Gastroesophageal sphincter (tissue), 4 donors: Measurements from ENCODE around the gene OR5A2. TPM values are rescaled to one million over a fixed set of nuclear protein-coding genes. Genes with fewer than 3 reads are reported as not detected.

Experiments used
- ATAC-seq: fragments of 150-250 bp; one replicate; pipeline ENCODE4 v1.9.1; 2016; ENCODE audit warnings: mild to moderate bottlenecking, moderate library complexity
- H3K27ac ChIP-seq, 4 donors: fragments of 200-600 bp; sonication (generic) in 3 of 4; 1 replicate in 3 of 4; 2 replicates in 1 of 4; pipeline ENCODE4 v1.5.1; 2016 to 2019
- H3K27me3 ChIP-seq: fragments of 200-600 bp; sonication (generic); one replicate; pipeline ENCODE4 v1.5.1; 2019
- H3K36me3 ChIP-seq, 2 donors: fragments of 200-600 bp; sonication (generic); one replicate each; pipeline ENCODE4 v1.5.1; 2019; ENCODE audit warnings: control low read depth in 1 of 2
- H3K4me1 ChIP-seq, 3 donors: fragments of 200-600 bp; sonication (generic); 1 replicate in 2 of 3; 2 replicates in 1 of 3; pipeline ENCODE4 v1.5.1; 2016 to 2019; ENCODE audit warnings: control low read depth in 2 of 3
- H3K4me3 ChIP-seq, 2 donors: fragments of 200-600 bp; sonication (generic); one replicate each; pipeline ENCODE4 v1.5.1; 2019; ENCODE audit warnings: mild to moderate bottlenecking in 1 of 2, moderate library complexity in 1 of 2
- H3K9me3 ChIP-seq, 3 donors: fragments of 200-600 bp; sonication (generic); one replicate each; pipeline ENCODE4 v1.5.1; 2017 to 2019; ENCODE audit warnings: control low read depth in 2 of 3
- EP300 ChIP-seq: sonication (generic); formaldehyde crosslinking; IDR thresholded peaks from one replicate; pipeline ENCODE4 v1.6.1; 2017; ENCODE audit warnings: antibody characterized with exemption, mild to moderate bottlenecking
- POLR2A ChIP-seq, 2 donors: fragments of 450-650 bp; IDR thresholded peaks; one replicate each; pipeline ENCODE4 v1.6.1; 2017; ENCODE audit warnings: antibody characterized with exemption in 2 of 2, mild to moderate bottlenecking in 2 of 2, moderate library complexity in 1 of 2
- POLR2AphosphoS5 ChIP-seq: sonication (generic); formaldehyde crosslinking; IDR thresholded peaks from one replicate; pipeline ENCODE4 v1.6.1; 2017; ENCODE audit warnings: antibody characterized with exemption
- WGBS, 2 donors: methylation state at CpG; one replicate each; pipeline ENCODE4 v1.1.5; 2018; ENCODE audit warnings: low coverage in 1 of 2; 5-methylcytosine and 5-hydroxymethylcytosine counted together
- total RNA-seq, 4 donors: library from RNA; depleted of rRNA; stranded (reverse); fragments of >200 nt; gene quantifications; one replicate each; pipeline ENCODE4 v1.1.0, GENCODE V29; 2016
- TF ChIP-seq, protein P1 (sequence below), 4 experiments: fragments of 200-600 bp in 2 of 4; fragments of 450-650 bp in 2 of 4; sonication (generic) in 1 of 4; IDR thresholded peaks; one replicate each; pipeline ENCODE4 v1.5.1; 2017 to 2019; ENCODE audit warnings: antibody characterized with exemption in 4 of 4, mild to moderate bottlenecking in 2 of 4, moderate library complexity in 2 of 4

OR5A2 gene
- total RNA-seq, 4 donors from 2014 or later: not detected

DNA sequence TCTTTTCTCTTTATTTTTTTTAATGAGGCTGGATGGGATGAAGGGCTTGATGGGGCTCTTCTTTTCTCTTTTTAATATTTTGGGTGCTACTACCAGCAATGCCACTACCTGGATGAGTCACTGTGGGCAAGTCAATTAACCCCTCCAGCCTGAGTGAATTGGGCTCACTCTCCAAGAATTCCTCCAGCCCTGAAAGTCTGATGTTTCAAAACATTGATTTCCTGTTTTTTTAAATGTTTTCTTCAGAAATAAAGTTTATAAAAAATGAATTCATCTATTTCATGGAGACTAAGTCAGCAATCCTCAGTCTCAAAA, 812 bp upstream of the OR5A2 start:
- H3K9me3 ChIP-seq: no peaks in the 10 kb centered on the region
- no peaks in the 10 kb centered on the region for H3K27me3 ChIP-seq
- no peak for TF ChIP-seq EP300
- no peak for TF ChIP-seq POLR2AphosphoS5
- TF ChIP-seq, protein P1, sequence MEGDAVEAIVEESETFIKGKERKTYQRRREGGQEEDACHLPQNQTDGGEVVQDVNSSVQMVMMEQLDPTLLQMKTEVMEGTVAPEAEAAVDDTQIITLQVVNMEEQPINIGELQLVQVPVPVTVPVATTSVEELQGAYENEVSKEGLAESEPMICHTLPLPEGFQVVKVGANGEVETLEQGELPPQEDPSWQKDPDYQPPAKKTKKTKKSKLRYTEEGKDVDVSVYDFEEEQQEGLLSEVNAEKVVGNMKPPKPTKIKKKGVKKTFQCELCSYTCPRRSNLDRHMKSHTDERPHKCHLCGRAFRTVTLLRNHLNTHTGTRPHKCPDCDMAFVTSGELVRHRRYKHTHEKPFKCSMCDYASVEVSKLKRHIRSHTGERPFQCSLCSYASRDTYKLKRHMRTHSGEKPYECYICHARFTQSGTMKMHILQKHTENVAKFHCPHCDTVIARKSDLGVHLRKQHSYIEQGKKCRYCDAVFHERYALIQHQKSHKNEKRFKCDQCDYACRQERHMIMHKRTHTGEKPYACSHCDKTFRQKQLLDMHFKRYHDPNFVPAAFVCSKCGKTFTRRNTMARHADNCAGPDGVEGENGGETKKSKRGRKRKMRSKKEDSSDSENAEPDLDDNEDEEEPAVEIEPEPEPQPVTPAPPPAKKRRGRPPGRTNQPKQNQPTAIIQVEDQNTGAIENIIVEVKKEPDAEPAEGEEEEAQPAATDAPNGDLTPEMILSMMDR (IDR thresholded peaks at IDR 0.05): no peak
- no peak for TF ChIP-seq POLR2A (IDR thresholded peaks at IDR 0.05)
- no peak overlapping the region for H3K27ac ChIP-seq
- H3K4me3 ChIP-seq: no peak overlapping the region
- no peak for ATAC-seq
- H3K4me1 ChIP-seq: no peaks in the 10 kb centered on the region
- no peaks in the 10 kb centered on the region for H3K36me3 ChIP-seq

DNA sequence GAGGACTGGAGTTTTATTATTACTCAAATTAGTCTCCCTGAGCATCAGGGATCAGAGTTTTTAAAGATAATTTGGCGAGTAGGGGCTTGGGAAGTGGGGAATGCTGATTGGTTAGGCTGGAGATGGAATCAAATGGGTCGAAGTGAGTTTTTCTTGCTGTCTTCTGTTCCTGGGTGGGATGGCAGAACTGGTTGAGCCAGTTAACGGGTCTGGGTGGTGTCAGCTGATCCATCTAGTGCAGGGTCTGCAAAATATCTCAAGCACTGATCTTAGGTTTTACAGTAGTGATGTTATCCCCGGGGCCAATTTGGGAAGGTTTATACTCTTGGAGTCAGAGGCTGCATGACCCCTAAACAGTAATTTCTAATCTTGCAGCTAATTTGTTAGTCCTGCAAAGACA, 1.1 kb downstream of the OR5A2 start:
- H3K36me3 ChIP-seq: no peaks in the 10 kb centered on the region
- no peak overlapping the region for H3K4me3 ChIP-seq
- no peak for ATAC-seq
- H3K27ac ChIP-seq: no peak overlapping the region
- H3K9me3 ChIP-seq: no peaks in the 10 kb centered on the region
- TF ChIP-seq EP300 (no peak), POLR2A (IDR thresholded peaks at IDR 0.05) (no peak), POLR2AphosphoS5 (no peak)
- TF ChIP-seq, protein P1 (IDR thresholded peaks at IDR 0.05): no peak
- no peaks in the 10 kb centered on the region for H3K4me1 ChIP-seq
- no peaks in the 10 kb centered on the region for H3K27me3 ChIP-seq
- 40 to 77% methylated on average over 2 to 4 of the region's 4 CpGs for WGBS, 2 donors

DNA sequence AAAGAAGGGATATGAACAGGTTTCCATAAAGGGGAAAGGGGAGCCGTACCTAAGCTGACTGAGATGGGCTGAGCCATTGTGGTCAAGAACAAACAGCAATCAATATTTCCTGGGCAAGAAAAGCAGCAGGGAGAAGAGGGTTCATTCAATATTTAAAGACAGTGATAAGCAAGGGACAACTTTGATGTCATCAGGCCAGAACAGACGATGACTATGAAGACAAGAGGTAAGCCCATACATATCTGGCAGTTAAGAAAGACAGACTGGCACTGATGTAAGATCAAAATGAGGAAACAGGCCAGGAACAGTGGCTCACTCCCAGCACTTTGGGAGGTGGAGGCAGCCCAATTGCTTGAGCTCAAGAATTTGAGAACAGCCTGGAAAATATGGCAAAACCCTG, 2.4 kb downstream of the OR5A2 start:
- no peak overlapping the region for H3K27ac ChIP-seq
- no peaks in the 10 kb centered on the region for H3K4me1 ChIP-seq
- no peak for TF ChIP-seq POLR2AphosphoS5
- TF ChIP-seq POLR2A (IDR thresholded peaks at IDR 0.05): no peak
- TF ChIP-seq, protein P1 (IDR thresholded peaks at IDR 0.05): no peak
- TF ChIP-seq EP300: no peak
- no peak for ATAC-seq
- no peak overlapping the region for H3K4me3 ChIP-seq
- H3K27me3 ChIP-seq: no peaks in the 10 kb centered on the region
- H3K36me3 ChIP-seq: no peaks in the 10 kb centered on the region
- no peaks in the 10 kb centered on the region for H3K9me3 ChIP-seq
- 65 to 79% methylated on average over 2 of the region's 2 CpGs for WGBS, 2 donors

DNA sequence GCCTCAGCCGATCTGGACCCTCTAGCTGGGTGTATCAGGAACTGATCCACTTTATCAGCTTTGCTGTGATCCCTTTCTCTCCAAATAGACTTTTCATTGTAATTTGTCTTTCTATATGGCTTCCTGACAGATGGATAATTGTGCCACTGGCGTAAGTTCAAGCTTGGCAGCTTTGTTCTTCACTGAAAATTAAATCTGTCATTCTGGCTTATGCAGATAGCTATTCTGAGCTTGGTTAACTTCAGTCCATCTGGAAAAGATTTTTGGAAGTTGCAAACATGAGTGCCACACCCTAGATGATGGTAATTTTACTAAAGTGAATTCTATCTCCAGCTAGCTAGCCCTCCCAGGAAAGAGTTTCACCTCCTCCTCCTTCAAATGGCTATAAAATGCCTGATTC, 8.1 kb downstream of the OR5A2 start:
- ATAC-seq: no peak
- Histone ChIP-seq H3K4me3 (no peak overlapping the region), H3K27ac (no peak overlapping the region), H3K9me3 (no peaks in the 10 kb centered on the region), H3K36me3 (no peaks in the 10 kb centered on the region), H3K4me1 (no peaks in the 10 kb centered on the region), H3K27me3 (peaks cover 8% of the 10 kb centered on the region)
- WGBS, 2 donors: 49 to 52% methylated on average over 2 of the region's 2 CpGs
- TF ChIP-seq POLR2A (IDR thresholded peaks at IDR 0.05) (no peak), POLR2AphosphoS5 (no peak), EP300 (no peak)
- TF ChIP-seq, protein P1 (IDR thresholded peaks at IDR 0.05): no peak

DNA sequence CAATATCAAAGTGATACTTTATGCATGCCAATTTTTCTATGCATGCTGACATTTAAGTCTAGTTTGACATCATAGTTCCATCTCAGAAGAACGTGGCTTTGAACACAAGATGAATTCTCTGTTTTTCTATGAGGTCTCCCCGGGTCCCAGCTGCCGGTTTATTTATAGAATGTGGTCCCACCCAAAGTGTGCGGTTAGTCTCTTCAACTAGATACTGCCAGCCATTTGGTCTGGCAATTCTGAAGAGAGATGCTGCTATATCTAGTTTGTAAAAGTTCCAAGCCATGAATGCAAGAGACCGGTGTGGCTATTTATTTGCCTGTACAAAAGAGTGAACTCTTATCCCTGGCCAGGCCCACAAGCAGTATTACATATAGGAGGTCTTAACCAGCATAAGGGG, 9.2 kb downstream of the OR5A2 start:
- no peaks in the 10 kb centered on the region for H3K4me1 ChIP-seq
- TF ChIP-seq, protein P1 (IDR thresholded peaks at IDR 0.05): no peak
- TF ChIP-seq EP300 (no peak), POLR2A (IDR thresholded peaks at IDR 0.05) (no peak), POLR2AphosphoS5 (no peak)
- ATAC-seq: no peak
- H3K36me3 ChIP-seq: no peaks in the 10 kb centered on the region
- H3K4me3 ChIP-seq: no peak overlapping the region
- WGBS, 2 donors: 31 to 64% methylated on average over 3 to 5 of the region's 5 CpGs
- H3K9me3 ChIP-seq: no peaks in the 10 kb centered on the region
- peaks cover 8% of the 10 kb centered on the region for H3K27me3 ChIP-seq
- no peak overlapping the region for H3K27ac ChIP-seq
